ENCODE results near the gene SLC22A3.
A peak's percentile ranks its signal among the peaks of the same experiment; 100 is the strongest.
"Not testable (repeated sequence)": the region's sequence is repeated elsewhere in the genome, so short reads cannot be mapped to it uniquely, and the experiment has no call there.

The SLC22A3 gene

GRCh38 chr6:160374836-160375560 lies 26.8 kb downstream of the SLC22A3 start:
- DNase-seq (ENCODE audit: low spot score): no peak

DNA sequence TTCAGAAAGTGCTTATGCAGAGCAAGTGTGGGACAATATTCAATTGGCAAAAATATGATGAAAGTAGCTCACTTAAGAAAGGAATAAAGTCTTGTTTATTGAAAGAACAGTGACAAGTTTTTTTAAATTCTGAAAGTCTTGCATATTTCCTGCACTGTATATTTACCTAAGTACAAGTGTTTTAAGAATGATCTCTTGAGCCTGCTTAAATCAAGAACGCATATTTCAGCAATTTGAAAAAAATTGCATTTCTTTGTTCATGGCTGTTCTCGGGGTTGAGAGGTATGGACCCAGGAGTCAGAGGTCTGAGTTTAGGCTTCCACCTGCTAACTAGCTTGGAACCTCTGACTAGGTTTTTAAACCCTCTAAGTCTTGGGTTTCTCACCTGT lies 27.4 kb downstream of the SLC22A3 start:
- DNase-seq (ENCODE audit: low spot score): no peak

DNA sequence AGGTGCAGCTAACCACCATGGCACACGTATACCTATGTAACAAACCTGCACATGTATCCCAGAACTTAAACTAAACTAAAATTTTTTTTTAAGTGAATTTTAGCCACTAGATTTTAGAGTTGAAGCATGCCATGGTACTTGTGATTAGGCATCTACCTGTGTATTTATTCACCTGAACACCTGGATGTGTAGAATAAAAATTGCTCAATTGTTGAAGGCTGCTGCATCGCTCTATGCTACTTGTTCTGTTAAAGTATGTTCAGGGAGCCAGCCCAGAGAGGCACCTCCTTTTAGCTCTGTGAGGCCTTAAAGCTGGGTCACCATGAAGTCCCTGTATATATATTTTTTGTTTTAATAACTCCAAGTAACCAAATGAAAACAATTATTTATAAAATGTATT lies 28.3 kb downstream of the SLC22A3 start:
- no peak for DNase-seq (ENCODE audit: low spot score)

DNA sequence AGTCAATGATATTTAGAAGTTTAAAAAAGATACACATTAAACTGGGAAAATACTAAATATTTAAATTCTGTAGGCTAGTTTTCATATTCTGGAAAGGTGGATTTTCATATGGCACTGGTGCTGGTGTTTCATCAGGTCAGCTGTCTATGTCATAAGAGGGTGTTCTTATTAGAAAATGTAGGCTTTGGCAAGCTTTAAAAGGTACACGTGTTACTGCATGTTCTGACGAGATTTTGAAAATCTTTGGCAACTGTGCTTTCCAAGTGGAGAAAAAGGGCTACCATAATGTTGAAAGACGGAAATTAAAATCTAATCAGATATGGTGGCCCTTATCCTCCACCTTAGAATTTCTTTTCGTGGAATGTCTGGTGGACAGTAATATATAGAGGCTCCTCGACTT lies 30.0 kb downstream of the SLC22A3 start:
- no peak for DNase-seq (ENCODE audit: low spot score)

DNA sequence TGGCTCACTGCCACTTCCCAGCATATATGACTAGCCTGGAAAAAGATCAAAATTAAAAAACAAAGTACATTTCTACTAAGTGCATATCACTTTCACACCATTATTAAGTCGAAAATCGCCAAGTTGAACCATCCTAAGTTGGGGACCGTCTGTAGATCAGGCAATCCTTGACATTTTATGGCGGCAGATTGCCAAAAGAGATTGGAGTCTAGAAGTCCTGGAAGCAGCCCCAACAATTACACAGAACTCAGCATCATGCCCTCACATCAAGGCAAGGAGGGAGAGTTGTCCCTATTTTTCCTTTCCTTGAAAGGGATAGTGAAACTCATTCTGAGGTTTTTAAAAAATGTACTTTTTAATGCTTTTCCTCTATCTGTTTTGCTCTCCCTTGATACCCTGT lies 30.7 kb downstream of the SLC22A3 start:
- no peak for DNase-seq (ENCODE audit: low spot score)

DNA sequence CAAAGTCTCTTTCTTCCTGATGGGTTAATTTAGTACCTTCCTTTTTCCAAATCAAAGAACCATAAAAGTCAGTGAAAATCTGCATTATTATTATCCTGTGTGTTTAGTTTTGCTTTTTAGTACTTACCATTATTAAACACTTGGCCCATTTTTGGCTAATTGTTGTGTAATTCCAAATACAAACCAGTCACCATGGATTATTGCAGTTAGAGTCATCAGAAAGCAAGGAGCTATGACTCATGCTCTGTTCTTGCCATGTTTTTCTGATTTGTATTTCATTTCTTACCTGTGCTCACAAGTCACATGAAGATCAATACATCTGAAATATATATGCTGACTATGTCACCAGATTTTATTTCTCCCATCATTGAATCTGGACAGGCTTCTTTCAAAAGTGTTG lies 31.3 kb downstream of the SLC22A3 start:
- no peak for DNase-seq (ENCODE audit: low spot score)

DNA sequence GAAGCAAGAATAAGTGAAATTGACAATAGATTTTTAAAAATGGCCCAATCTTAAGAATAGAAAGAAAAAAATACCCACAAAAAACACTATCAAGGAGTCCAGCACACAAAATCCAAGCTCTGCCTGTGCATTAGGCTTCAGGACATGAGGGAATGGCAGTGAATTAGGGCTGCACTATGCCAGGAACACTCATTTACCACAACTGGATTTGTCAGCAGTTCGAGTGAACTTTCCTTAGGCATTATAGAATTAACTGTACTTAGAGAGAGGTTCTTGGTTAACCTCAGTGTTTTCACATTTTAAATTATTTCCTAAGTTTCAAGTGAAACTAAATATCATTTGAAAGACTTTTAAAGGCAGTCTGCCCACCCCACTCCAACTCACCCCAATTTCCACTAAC lies 34.8 kb downstream of the SLC22A3 start:
- DNase-seq (ENCODE audit: low spot score): no peak

- DNase-seq (ENCODE audit: low spot score): no peak
Measured at GRCh38 chr6:160386869-160387530, 38.8 kb downstream of the SLC22A3 start.

DNA sequence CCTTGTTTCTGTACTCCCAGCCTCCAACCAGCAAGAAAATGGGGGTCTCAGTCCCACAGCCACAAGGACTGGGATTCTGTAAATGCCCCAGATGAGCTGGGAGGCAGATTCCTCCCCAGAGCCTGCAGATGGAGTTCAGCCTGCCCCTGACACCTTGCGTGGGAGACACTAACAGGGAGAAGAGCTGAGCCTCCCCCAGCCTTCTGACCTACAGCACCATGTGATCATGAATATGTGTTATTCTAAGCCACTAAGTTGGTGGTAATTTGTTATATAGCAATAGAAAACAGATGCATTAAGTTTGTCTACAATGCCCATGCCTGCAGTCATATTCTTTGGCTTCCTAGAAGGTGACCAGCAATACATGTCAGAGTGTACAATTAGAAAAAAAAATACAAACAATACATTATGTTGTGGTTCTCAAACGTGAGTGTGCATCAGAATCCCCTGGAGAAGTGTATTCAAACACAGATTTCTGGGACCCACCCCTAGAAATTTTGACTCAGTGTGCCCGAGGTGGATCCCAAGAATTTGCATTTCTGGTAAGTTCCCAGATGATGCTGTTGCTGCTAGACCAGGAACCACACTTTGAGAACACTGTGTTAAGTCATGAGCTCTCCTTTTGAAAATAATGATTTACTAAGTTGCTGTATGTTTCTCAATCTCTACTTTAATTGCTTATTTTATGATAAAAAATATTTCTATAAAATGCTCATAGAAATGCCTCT lies 39.9 kb downstream of the SLC22A3 start:
- no peak for DNase-seq (ENCODE audit: low spot score)

DNA sequence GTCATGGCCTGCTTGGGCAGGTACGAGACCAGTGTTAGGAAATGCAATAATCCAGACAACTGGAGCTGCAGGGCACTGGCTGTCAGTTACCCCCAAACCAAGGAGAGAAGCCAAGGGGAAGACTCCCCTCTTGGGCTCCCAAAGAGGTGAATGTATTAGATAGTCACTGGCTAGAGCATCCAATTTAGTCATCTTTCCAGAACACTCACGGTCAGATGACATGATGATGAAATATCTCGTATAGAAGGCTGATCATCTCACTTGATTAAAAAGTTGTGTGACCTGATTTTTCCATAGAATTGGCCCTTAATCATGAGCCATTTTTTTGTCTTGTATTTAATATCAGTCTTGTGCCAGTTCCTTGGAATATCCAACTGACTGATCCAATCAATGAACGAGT lies 40.7 kb downstream of the SLC22A3 start:
- DNase-seq (ENCODE audit: low spot score): no peak

- DNase-seq (ENCODE audit: low spot score): no peak
Measured at GRCh38 chr6:160391419-160392116, 43.4 kb downstream of the SLC22A3 start.

DNA sequence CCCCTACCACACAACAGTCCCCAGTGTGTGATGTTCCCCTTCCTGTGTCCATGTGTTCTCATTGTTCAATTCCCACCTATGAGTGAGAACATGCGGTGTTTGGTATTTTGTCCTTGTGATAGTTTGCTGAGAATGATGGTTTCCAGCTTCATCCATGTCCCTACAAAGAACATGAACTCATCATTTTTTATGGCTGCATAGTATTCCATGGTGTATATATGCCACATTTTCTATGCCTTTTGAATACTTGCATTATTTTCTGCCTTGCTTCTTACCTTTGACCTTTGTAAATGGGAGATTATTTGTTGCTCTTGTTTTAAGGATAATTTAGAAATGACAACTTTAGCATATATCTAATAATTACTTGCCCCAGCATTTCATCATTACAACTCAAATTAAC lies 45.3 kb downstream of the SLC22A3 start:
- DNase-seq (ENCODE audit: low spot score): not testable (repeated sequence)

DNA sequence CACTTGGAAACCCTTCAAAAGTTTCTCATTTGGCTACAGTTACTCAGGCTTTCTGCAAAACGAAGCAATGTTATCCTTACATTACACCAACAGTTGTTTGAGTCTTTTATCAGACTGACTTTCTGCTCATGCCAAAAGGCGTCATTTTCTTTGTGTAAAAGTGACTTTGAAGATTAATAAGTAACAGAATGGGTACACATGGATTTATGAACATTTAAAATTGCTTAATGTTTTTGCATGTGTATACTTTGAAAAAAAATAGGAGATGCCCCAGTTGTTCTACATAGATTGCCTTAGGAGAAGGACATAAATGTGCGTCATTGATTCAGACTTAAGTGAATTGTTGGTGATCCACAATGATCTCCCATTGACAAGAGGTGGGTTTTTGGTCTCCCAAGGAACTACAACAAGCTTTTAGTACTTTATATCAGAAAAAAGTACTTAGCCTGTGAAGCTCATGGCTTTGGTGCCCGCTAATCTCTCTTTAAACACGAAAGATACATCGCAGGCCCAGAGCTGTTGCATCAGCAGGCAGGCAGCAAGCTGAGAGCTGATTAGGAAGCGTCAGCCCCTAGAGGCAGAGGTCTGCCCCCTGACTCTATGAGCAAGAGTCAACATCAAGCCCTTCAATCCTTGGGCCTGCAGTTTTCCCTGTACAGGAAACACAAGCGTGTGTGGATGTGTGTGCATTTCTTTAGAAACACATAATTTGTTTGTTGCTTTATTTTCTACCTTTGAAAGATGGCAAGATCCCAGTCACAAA lies 45.9 kb downstream of the SLC22A3 start:
- DNase-seq (ENCODE audit: low spot score): no peak

GRCh38 chr6:160394654-160395035 lies 46.5 kb downstream of the SLC22A3 start:
- DNase-seq (ENCODE audit: low spot score): no peak

GRCh38 chr6:160395187-160395586 lies 47.0 kb downstream of the SLC22A3 start:
- no peak for DNase-seq (ENCODE audit: low spot score)

GRCh38 chr6:160396292-160396691 lies 48.1 kb downstream of the SLC22A3 start:
- DNase-seq (ENCODE audit: low spot score): no peak

- DNase-seq (ENCODE audit: low spot score): no peak
Measured at GRCh38 chr6:160398674-160399271, 50.6 kb downstream of the SLC22A3 start.

DNA sequence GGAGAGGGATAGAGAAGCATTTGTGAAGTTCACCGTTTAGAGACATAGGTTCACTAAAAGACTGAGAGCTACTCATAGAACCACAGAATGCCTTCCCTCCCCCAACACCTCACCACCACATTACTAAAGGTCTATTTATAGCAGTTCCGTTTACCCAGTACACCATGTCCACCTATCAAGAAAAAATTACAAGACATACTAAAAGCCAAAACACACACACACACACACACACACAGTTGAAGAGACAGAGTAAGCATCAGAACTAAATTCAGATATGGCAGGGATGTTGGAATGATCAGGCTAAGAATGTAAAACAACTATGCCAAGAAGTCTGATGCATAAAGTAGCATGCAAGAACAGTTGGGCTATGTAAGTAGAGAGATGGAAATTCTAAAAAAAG lies 52.3 kb downstream of the SLC22A3 start:
- peak; percentile 3 for DNase-seq (ENCODE audit: low spot score)

DNA sequence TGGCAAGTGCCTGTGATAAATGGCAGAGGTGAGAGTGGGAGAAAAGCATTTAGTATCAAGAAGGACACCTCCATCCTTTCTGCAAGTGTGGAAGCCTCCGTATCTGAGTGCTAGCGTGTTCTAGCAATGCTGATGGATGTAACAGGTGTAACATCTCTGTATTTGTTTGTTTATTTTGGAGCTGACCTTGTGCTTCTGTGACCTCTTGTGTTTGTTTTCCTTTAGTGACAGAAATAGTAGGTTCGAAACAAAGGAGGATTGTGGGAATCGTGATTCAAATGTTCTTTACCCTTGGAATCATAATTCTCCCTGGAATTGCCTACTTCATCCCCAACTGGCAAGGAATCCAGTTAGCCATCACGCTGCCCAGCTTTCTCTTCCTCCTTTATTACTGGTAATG lies 60.4 kb downstream of the SLC22A3 start:
- no peak for DNase-seq (ENCODE audit: low spot score)

GRCh38 chr6:160412993-160413392 lies 64.8 kb downstream of the SLC22A3 start:
- no peak for DNase-seq (ENCODE audit: low spot score)

GRCh38 chr6:160417146-160417545 lies 69.0 kb downstream of the SLC22A3 start:
- no peak for DNase-seq (ENCODE audit: low spot score)

DNA sequence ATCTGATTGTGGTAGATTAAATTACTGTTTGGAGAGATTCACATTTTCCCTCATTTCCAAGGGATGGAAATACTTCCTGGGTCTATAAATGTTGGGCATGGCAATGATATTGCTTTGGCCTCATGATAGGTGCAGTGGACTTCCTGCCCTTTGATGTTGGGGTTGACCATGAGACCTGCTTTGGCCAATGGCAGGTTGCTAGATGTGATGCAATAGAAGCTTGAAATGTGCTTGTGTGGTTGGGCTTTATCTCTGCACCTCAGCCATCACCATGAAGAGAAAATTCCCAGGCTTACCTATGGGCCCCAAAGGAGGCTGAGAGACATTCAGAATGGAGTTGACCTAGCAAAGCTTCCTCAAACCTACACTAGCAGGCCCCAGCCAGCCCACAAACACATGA lies 69.4 kb downstream of the SLC22A3 start:
- no peak for DNase-seq (ENCODE audit: low spot score)
